Upper lobe of left lung (tissue), 4 donors: ENCODE data around the gene UST.

Experiments
- EP300 ChIP-seq, 4 donors: sonication (generic); formaldehyde crosslinking; IDR thresholded peaks; one replicate each; pipeline ENCODE4 v1.5.1; 2017; ENCODE audit warnings: antibody characterized with exemption in 4 of 4, control low read depth in 2 of 4
- POLR2A ChIP-seq, 4 donors: fragments of 450-650 bp; IDR thresholded peaks; one replicate each; pipeline ENCODE4 v1.5.1; 2016 to 2017; ENCODE audit warnings: antibody characterized with exemption in 4 of 4, mild to moderate bottlenecking in 2 of 4
- TF ChIP-seq, protein P1 (sequence below), 6 experiments: fragments of 450-650 bp in 4 of 6; fragments of 200-600 bp in 2 of 6; sonication (generic) in 2 of 6; IDR thresholded peaks; one replicate each; pipeline ENCODE4 v1.5.1; 2016 to 2019; ENCODE audit warnings: antibody characterized with exemption in 6 of 6

DNA sequence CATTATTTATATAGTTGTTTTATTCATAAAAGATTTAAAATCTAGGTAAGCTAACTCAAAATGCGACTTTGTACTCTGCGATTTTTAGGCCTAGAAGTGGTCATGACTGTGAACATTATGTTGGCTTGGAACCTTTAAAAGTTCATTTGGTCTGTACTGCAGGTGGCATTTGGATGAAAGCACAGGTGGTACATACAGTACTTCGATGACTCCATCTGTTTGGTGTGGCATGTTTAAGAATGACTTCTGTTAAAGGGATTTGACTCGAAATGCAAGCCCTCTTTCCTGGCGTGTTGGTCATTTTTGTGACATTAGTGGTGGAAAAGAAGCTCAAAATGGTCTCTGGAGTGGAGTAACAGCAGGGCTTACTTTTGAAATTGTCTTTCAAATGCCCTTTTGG lies 118.1 kb downstream of the UST start:
- TF ChIP-seq, protein P1, sequence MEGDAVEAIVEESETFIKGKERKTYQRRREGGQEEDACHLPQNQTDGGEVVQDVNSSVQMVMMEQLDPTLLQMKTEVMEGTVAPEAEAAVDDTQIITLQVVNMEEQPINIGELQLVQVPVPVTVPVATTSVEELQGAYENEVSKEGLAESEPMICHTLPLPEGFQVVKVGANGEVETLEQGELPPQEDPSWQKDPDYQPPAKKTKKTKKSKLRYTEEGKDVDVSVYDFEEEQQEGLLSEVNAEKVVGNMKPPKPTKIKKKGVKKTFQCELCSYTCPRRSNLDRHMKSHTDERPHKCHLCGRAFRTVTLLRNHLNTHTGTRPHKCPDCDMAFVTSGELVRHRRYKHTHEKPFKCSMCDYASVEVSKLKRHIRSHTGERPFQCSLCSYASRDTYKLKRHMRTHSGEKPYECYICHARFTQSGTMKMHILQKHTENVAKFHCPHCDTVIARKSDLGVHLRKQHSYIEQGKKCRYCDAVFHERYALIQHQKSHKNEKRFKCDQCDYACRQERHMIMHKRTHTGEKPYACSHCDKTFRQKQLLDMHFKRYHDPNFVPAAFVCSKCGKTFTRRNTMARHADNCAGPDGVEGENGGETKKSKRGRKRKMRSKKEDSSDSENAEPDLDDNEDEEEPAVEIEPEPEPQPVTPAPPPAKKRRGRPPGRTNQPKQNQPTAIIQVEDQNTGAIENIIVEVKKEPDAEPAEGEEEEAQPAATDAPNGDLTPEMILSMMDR (IDR thresholded peaks at IDR 0.05), result no peak
- TF ChIP-seq POLR2A (IDR thresholded peaks at IDR 0.05) (no peak), EP300 (IDR thresholded peaks at IDR 0.05) (no peak)
